ENCODE results near the gene RPL36A.

DNA sequence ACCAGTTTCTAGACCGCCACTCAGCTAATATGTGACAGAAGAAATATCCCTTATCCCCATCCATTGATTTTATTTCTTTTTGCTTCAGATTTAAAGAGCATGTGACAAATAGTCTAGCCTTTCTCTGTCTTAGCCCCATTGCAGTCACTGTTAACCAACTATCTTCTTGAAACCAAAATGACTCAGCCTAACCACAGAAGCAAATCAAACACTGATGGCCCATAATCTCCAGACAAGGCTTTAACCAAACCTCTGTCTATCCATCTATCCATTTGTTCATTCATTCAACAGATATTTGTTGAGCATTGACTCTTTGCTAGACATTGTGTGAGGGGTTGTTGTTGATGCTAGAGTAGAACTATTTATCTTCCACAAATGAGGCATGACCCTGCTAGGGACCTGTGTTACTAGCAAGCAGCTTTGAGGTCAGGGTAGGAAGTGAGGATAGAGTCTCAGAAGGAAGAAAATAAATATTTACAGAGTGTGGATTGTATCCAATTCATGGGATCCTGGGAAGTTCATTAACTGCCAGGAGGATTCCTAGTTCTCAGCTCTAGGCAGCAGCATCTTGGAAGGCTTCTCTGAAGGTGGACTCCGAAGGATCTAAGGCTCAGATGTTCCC, 39.8 kb downstream of the RPL36A start:
- TF ChIP-seq EZH2phosphoT487 (IDR thresholded peaks at IDR 0.05; ENCODE audit: low read depth), result no peak
- TF ChIP-seq, protein P1, sequence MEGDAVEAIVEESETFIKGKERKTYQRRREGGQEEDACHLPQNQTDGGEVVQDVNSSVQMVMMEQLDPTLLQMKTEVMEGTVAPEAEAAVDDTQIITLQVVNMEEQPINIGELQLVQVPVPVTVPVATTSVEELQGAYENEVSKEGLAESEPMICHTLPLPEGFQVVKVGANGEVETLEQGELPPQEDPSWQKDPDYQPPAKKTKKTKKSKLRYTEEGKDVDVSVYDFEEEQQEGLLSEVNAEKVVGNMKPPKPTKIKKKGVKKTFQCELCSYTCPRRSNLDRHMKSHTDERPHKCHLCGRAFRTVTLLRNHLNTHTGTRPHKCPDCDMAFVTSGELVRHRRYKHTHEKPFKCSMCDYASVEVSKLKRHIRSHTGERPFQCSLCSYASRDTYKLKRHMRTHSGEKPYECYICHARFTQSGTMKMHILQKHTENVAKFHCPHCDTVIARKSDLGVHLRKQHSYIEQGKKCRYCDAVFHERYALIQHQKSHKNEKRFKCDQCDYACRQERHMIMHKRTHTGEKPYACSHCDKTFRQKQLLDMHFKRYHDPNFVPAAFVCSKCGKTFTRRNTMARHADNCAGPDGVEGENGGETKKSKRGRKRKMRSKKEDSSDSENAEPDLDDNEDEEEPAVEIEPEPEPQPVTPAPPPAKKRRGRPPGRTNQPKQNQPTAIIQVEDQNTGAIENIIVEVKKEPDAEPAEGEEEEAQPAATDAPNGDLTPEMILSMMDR (IDR thresholded peaks at IDR 0.05; ENCODE audit: low read depth, low read length), result no peak
